Jurkat, Clone E6-1 (cell line): ENCODE data around the gene GPATCH8.
"Not testable (repeated sequence)": the region's sequence is repeated elsewhere in the genome, so short reads cannot be mapped to it uniquely, and the experiment has no call there.

Experiments used
- DNase-seq: peaks from one replicate; pipeline ENCODE4 v3.0.0-alpha.2; 2011; ENCODE audit warnings: low read depth, low spot score
- H3K4me3 ChIP-seq: 2 replicates; pipeline ENCODE4 v1.5.1; 2011; ENCODE audit warnings: mild to moderate bottlenecking, low read length, control low read depth, moderate library complexity

GPATCH8 gene

GRCh38 chr17:44384281-44384822 is 118.9 kb downstream of the GPATCH8 start:
- no peak overlapping the region for H3K4me3 ChIP-seq
- DNase-seq, result no peak

DNA sequence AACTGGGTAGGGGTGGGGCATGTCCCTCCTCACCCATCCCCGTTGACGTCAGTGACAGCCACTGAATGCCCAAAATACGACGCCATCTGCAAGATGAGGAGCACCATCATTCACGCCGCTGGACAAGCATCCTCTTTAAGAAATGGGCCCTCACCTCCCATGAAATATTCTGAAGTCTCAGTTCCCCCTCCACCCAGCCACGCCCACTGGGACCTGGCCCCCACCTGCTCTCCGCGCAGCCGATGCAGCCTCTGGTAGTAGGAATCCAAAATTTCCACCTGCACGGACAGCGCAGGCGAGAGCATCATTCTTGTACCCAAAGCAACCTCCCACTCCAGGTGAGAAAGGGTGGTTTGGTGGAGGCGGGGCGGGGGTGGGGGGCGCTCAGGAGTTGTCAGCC is 119.3 kb downstream of the GPATCH8 start:
- H3K4me3 ChIP-seq, result no peak overlapping the region
- DNase-seq, result no peak

DNA sequence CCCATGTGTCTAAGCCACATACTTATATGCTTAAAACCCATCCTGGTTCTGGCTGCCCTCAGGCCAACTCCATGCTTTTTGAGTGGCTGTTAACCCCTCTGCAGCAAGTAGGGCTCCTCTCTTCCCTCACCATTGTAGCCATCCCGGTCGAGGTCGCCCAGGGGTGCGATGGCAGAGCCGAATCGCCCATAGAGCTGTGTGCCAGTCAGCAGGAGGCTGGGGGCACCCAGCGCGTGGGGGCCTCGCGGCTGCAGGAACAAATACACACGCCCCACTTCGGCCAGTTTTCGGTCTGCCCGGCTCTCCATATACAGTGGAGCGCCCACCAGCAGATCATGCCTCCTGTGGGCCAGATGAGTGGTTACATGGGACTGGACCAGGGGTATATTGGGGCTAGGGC is 119.8 kb downstream of the GPATCH8 start:
- DNase-seq, result no peak
- H3K4me3 ChIP-seq, result no peak overlapping the region

DNA sequence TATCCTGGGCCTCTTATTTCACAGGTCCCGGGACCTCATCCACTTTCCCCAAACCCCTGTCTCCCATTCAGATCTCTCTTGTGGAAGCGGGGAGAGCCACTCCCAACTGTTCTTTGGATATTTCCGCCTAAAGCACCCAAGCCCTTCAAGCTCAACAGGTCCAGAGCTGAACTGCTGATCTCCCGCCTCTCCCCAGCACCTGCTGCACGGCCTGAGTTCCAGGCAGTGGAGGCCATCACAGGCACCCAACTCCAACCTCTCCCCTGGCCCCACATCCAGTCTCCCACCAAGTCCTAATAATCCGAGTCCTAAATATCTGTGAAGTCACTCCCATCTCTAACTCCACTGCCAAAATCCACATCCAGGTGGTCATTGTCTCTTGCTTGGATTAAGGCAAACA is 120.3 kb downstream of the GPATCH8 start:
- H3K4me3 ChIP-seq, result no peak overlapping the region
- no peak for DNase-seq

DNA sequence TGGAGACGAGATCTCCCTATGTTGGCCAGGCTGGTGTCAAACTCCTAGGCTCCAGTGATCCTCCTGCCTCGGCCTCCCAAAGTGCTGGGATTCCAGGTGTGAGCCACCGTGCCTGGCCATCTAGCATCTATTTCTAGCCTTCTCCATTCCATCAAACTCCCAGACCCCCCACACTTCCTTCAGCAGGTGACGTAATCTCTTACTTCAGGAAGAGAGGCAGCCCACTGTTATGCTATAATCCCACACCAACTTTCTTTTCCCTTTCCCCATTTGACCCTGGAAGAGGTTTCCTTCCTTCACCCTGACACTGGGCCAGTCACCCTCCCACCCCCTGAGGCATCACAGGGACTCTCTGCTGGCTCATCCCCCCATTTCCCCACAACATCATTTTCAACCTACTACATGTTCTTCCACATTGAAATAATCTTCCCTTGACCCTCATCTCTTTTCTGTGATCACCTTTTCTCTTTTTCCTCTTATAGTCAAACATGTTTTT is 121.3 kb downstream of the GPATCH8 start:
- no peak overlapping the region for H3K4me3 ChIP-seq
- DNase-seq, result no peak

DNA sequence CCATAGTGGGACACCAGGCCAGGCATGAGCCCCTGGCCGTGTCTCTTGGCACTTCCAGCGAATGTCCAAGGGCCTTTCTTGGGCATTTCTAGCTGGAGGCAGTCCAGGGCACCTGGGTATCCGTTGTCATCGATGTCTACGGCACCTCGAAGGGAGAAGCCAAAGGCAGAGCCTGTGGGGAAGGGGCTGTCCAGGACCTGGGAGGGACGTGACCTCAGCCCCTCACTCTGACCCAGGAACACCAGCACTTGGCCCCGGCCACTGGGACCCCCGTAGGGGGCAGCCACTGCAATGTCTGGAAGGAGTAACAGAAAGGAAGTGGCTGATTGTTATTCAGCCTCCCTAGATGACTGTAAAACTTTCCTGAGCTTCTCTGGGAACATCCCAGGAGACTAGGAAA is 122.4 kb downstream of the GPATCH8 start:
- DNase-seq, result no peak
- H3K4me3 ChIP-seq, result no peak overlapping the region

DNA sequence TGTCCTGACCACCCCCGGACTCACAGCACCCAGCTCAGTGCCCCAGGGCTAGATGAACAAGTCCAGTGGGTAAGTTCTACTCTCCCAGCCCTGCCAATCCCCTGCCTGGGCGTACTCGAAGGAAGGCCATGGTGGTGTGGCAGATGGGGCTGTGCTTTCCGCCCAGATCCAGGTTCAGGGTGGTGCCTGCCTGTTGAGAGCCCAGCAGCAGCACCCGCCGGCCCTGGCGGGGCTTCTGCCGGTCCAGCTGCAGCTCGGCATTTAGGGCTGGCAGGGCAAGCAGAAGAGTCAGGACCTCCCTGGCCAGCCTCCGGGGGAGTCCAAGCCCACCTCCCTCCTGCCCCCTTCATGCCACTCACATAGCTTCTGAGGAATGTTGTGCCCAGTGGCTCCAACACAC is 123.3 kb downstream of the GPATCH8 start:
- H3K4me3 ChIP-seq, result no peak overlapping the region
- no peak for DNase-seq

- no peak overlapping the region for H3K4me3 ChIP-seq
- DNase-seq, result no peak
Observed at GRCh38 chr17:44378171-44378705, 125.0 kb downstream of the GPATCH8 start.

DNA sequence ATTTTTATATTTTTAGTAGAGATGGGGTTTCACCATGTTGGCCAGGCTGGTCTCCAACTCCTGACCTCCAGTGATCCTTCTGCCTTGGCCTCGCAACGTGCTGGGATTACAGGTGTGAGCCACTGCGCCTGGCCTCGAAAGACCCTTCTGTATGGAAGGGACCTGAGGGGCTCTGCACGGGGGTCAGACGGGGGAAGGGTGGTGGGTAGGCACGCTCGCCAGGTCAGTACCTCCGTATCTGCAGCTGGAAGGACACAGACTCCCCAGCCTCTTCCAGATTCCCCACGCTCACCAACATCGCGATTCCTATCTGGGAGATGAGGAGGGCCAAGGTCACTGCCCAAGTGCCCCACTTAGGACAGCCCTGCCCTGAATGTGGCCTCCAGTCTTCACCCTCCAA is 126.4 kb downstream of the GPATCH8 start:
- H3K4me3 ChIP-seq, result no peak overlapping the region
- DNase-seq, result no peak

- no peak overlapping the region for H3K4me3 ChIP-seq
- no peak for DNase-seq
Observed at GRCh38 chr17:44376124-44376523, 127.1 kb downstream of the GPATCH8 start.

GRCh38 chr17:44375196-44376017 is 127.8 kb downstream of the GPATCH8 start:
- DNase-seq, result no peak
- H3K4me3 ChIP-seq, result no peak overlapping the region

DNA sequence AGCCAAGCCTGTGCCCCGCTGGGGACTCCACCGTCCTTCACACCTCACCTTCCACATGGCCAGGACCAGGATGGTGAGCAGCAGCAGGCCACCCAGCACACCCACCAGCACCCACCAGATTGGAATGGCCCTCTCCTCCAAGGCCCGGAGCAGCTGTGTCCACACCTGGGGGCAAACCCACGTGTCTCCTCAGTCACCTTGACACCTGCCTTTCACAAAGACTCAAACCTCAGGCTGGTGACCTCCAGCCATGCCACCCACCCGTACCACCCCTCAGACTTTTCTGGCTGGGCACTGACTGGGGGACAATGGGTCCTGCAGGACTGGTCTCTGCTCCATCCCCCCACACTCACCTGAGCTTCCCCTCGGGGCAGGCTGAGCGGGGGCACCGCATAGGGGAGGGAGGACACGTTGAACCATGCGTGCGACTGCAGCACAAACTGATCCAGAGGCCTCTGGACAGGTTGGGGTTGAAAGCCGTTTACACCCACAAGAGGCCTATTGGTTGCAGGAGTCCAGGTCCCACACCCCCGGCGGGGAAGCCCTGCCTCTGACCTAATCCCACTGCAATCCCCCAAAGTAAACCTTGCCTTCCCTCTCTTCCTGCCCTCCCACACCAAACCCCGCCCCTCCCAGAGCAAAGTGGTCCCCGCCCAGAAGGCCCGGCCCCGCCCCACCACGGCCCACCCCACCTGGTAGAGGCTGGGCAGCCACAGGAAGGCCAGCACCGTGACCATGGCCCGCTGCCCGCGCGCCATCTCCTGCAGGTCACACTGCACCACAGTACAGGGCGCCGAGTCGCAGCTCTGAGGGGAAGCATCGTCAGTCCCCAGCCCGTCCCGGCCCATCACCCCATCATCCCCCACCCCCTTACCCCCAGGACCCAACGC is 128.7 kb downstream of the GPATCH8 start:
- no peak overlapping the region for H3K4me3 ChIP-seq
- no peak for DNase-seq

- no peak overlapping the region for H3K4me3 ChIP-seq
- no peak for DNase-seq
Observed at GRCh38 chr17:44372036-44372435, 131.2 kb downstream of the GPATCH8 start.

DNA sequence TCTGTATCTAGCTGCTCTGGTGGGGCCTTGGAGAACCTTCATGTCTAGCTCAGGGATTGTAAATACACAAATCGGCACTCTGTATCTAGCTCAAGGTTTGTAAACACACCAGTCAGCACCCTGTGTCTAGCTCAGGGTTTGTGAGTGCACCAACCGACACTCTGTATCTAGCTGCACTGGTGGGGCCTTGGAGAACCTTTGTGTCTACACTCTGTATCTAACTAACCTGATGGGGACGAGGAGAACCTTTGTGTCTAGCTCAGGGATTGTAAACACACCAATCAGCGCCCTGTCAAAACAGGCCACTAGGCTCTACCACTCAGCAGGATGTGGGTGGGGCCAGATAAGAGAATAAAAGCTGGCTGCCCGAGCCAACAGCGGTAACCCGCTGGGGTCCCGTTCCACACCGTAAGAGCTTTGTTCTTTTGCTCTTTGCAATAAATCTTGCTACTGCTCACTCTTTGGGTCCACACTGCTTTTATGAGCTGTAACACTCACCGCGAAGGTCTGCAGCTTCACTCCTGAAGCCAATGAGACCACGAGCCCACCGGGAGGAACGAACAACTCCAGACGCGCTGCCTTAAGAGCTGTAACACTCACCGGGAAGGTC is 133.7 kb downstream of the GPATCH8 start:
- not testable (repeated sequence) for DNase-seq, H3K4me3 ChIP-seq

DNA sequence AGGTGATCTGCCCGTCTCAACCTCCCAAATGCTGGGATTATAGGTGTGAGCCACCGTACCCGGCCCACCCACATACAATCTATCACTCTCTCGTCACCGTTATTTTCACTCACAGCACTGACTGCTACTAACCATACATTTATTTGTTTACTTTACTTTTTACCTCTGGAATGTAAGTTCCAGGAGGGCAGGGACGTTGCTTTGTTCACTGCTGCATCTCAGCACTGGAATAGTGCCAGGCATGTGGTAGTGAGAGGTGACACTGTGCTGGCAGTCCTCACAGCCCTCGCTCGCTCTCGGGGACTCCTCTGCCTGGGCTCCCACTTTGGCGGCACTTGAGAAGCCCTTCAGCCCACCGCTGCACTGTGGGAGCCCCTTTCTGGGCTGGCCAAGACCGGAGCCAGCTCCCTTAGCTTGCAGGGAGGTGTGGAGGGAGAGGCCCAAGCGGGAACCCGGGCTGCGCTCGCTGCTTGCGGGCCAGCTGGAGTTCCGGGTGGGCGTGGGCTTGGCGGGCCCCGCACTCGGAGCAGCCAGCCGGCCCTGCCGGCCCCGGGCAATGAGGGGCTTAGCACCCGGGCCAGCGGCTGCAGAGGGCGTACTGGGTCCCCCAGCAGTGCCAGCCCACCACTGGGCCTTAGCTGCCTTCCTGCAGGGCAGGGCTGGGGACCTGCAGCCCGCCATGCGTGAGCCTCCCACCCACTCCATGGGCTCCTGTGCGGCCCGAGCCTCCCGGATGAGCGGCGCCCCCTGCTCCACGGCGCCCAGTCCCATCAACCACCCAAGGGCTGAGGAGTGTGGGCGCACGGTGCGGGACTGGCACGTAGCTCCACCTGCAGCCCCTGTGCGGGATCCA is 134.6 kb downstream of the GPATCH8 start:
- not testable (repeated sequence) for H3K4me3 ChIP-seq, DNase-seq

DNA sequence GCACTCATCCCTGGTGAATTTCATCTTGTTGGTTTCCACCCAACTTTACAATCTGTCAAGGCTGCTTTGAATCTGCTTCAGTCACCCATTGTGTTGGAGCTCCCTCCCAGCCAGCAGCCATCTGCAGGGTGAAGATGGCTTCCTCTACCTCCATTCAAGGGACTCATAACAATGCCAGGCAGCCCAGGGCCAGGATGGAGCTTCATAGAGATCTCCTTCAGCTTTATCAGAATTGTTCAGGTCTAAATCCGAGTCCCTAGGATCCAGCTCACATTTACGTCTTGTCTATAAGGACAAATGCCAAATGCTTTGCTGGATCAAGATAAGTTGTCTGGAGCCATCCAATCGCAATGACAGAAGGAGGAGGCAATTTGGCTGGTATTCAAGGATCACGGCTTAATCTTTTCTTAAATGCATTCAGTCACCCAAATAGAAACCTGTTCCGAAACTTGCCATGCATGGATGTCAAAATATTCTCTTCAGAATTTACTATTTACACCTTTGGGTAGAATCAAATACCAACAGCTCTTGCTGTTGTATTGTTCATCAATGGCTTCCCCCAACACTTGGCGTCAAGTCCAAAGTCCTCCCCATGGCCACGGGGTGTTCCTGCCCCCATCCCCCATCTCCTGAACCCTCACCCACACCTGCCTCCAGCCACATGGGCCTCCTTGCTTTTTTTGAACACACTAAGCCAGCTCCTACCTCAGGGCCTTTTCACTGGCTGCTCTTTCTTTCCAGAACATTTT is 135.8 kb downstream of the GPATCH8 start:
- DNase-seq, result no peak
- no peak overlapping the region for H3K4me3 ChIP-seq

- H3K4me3 ChIP-seq, DNase-seq: not testable (repeated sequence)
Observed at GRCh38 chr17:44365051-44365450, 138.2 kb downstream of the GPATCH8 start.
